ENCODE results near the gene ATN1.

The ATN1 gene

GRCh38 chr12:6894321-6894720 lies 33.4 kb upstream of the ATN1 start:
- no peaks in the 10 kb centered on the region for H3K36me3 ChIP-seq (ENCODE audit: control insufficient read depth, insufficient read depth, low read length)
- no peaks in the 10 kb centered on the region for H3K27me3 ChIP-seq (replicated peaks; ENCODE audit: control insufficient read depth, insufficient read depth, low read length)
- TF ChIP-seq CTCF (IDR thresholded peaks at IDR 0.05; ENCODE audit: insufficient read depth, low read length, poor library complexity, severe bottlenecking) = no peak
- DNase-seq (ENCODE audit: extremely low read depth, insufficient read length) = no peak
- no peak overlapping the region for H3K4me3 ChIP-seq (replicated peaks; ENCODE audit: low read depth, low read length)

- DNase-seq (ENCODE audit: extremely low read depth, insufficient read length) = no peak
- no peak for TF ChIP-seq CTCF (IDR thresholded peaks at IDR 0.05; ENCODE audit: insufficient read depth, low read length, poor library complexity, severe bottlenecking)
- no peaks in the 10 kb centered on the region for H3K27me3 ChIP-seq (replicated peaks; ENCODE audit: control insufficient read depth, insufficient read depth, low read length)
- H3K36me3 ChIP-seq (ENCODE audit: control insufficient read depth, insufficient read depth, low read length) = no peaks in the 10 kb centered on the region
- no peak overlapping the region for H3K4me3 ChIP-seq (replicated peaks; ENCODE audit: low read depth, low read length)
Observed at GRCh38 chr12:6896846-6897435, 30.8 kb upstream of the ATN1 start.

DNA sequence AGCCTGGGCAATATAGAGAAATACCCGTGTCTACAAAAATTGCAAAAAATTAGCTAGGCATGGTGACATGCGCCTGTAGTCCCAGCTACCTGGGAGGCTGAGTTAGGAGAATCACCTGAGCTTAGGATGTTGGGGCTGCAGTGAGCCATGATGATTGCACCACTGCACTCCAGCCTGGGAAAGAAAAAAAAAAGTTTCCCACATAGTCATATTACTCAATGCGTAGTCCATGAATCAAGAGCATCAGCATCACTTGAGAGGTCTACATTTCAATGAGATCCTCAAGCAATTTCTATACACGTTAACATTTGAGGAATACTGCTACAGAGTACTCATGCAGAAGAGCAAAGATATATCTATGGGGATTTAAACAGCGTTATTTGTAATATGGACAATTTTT lies 28.3 kb upstream of the ATN1 start:
- Histone ChIP-seq H3K27me3 (replicated peaks; ENCODE audit: control insufficient read depth, insufficient read depth, low read length) (no peaks in the 10 kb centered on the region), H3K4me3 (replicated peaks; ENCODE audit: low read depth, low read length) (no peak overlapping the region), H3K36me3 (ENCODE audit: control insufficient read depth, insufficient read depth, low read length) (no peaks in the 10 kb centered on the region)
- no peak for TF ChIP-seq CTCF (IDR thresholded peaks at IDR 0.05; ENCODE audit: insufficient read depth, low read length, poor library complexity, severe bottlenecking)
- DNase-seq (ENCODE audit: extremely low read depth, insufficient read length) = no peak

DNA sequence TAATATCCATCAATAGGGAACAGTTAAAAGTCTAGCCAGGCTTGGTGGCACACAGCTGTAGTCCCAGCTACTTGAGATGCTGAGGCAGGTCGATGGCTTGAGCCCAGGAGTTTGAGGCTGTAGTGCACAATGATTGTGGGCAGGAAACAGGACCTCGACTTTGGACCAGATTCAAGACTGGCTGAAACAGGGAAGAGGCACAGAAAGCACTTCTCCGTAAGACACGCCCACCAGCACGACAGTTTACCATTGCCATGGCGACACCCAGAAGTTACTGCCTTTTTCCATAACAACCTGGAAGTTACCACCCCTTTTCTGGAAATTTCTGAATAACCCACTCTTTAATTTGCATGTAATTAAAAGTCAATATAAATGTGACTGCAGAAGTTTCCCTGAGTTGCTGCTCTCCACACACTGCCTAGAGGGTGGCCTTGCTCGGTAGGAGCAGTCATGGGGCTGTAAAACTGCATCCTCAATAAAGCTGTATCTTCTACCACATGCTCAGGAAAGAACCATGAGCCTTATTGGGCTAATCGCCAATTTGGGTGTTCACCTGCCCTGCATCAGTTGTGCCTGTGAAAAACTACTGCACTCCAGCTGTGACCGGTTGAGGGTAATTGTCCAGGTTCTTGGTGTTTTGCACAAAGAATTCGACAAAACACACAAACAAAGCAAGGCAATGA lies 27.8 kb upstream of the ATN1 start:
- Histone ChIP-seq H3K4me3 (replicated peaks; ENCODE audit: low read depth, low read length) (no peak overlapping the region), H3K36me3 (ENCODE audit: control insufficient read depth, insufficient read depth, low read length) (no peaks in the 10 kb centered on the region), H3K27me3 (replicated peaks; ENCODE audit: control insufficient read depth, insufficient read depth, low read length) (no peaks in the 10 kb centered on the region)
- DNase-seq (ENCODE audit: extremely low read depth, insufficient read length) = no peak
- no peak for TF ChIP-seq CTCF (IDR thresholded peaks at IDR 0.05; ENCODE audit: insufficient read depth, low read length, poor library complexity, severe bottlenecking)

GRCh38 chr12:6902448-6902847 lies 25.3 kb upstream of the ATN1 start:
- Histone ChIP-seq H3K27me3 (replicated peaks; ENCODE audit: control insufficient read depth, insufficient read depth, low read length) (no peaks in the 10 kb centered on the region), H3K4me3 (replicated peaks; ENCODE audit: low read depth, low read length) (no peak overlapping the region), H3K36me3 (ENCODE audit: control insufficient read depth, insufficient read depth, low read length) (no peaks in the 10 kb centered on the region)
- no peak for DNase-seq (ENCODE audit: extremely low read depth, insufficient read length)
- no peak for TF ChIP-seq CTCF (IDR thresholded peaks at IDR 0.05; ENCODE audit: insufficient read depth, low read length, poor library complexity, severe bottlenecking)
